Body of pancreas (tissue), 4 donors: ENCODE measurements around the gene GFOD1.

Experiments
- CTCF ChIP-seq, 7 experiments: fragments of 450-650 bp in 4 of 7; fragments of 200-600 bp in 3 of 7; sonication (generic) in 3 of 7; IDR thresholded peaks; one replicate each; pipeline ENCODE4 v1.5.1; 2016 to 2019; ENCODE audit warnings: antibody characterized with exemption in 7 of 7
- POLR2A ChIP-seq, 3 donors: fragments of 450-650 bp; IDR thresholded peaks; one replicate each; pipeline ENCODE4 v1.6.1; 2016; ENCODE audit warnings: antibody characterized with exemption in 3 of 3, mild to moderate bottlenecking in 2 of 3

GRCh38 chr6:13396241-13396792 lies 91.1 kb downstream of the GFOD1 start:
- TF ChIP-seq CTCF (IDR thresholded peaks at IDR 0.05) (no peak), POLR2A (IDR thresholded peaks at IDR 0.05) (no peak)
